Retinal pigment epithelial cell (primary cell): ENCODE data around the gene PTPN4.

Source experiments
- DNase-seq: peaks from one replicate; pipeline ENCODE4 v3.0.0-alpha.2; 2010; ENCODE audit warnings: low read depth
- H3K4me3 ChIP-seq: 2 replicates; pipeline ENCODE4 v1.5.1; 2011; ENCODE audit warnings: mild to moderate bottlenecking, low read length, control low read depth, moderate library complexity
- TF ChIP-seq, protein P1 (sequence below): conservative IDR thresholded peaks from 2 replicates; pipeline ENCODE4 v1.5.1; 2011; ENCODE audit warnings: low read depth, low read length, control low read depth, inconsistent platforms

Gene PTPN4, protein sequence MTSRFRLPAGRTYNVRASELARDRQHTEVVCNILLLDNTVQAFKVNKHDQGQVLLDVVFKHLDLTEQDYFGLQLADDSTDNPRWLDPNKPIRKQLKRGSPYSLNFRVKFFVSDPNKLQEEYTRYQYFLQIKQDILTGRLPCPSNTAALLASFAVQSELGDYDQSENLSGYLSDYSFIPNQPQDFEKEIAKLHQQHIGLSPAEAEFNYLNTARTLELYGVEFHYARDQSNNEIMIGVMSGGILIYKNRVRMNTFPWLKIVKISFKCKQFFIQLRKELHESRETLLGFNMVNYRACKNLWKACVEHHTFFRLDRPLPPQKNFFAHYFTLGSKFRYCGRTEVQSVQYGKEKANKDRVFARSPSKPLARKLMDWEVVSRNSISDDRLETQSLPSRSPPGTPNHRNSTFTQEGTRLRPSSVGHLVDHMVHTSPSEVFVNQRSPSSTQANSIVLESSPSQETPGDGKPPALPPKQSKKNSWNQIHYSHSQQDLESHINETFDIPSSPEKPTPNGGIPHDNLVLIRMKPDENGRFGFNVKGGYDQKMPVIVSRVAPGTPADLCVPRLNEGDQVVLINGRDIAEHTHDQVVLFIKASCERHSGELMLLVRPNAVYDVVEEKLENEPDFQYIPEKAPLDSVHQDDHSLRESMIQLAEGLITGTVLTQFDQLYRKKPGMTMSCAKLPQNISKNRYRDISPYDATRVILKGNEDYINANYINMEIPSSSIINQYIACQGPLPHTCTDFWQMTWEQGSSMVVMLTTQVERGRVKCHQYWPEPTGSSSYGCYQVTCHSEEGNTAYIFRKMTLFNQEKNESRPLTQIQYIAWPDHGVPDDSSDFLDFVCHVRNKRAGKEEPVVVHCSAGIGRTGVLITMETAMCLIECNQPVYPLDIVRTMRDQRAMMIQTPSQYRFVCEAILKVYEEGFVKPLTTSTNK

DNA sequence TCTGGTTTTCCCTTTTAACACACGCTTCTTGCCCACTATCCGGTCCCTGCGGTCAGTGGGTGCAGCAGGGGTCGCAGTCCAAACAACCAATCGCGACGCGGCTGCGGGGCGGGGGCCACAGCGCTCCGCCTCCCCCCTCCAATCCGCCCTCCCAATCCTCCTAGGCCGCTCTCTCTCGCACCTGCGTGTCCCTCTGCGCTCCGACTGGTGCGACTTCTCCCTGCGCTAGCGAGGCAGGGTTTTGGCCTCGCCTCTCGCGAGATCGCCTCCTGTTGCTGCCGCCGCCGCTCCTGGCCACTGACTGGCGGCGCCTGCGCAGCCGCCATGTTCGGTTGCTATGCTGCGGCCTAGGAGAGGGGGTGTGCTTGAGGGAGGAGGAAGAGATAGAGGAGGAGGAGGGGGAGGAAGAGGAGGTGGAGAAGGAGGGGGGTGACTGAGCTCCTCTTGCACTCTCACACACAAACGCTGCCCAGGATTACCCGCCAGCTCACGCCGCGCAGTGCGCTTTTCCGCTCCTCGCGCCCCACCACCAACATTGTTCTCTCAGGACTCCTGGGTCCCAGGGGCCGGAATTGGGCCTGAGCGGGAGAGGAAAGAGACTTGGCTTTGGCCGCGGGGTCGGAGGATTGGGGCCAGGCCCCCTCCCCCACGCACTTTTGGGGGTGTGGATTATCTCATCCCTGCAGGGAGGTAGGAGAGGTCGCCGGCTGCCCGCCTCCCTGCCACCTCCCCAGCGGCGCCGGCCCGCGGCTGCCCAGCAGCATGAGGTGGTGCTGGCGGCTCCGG lies at the start of gene PTPN4:
Gene PTPN4, plus strand, starts transcription at position 472 of the 786 bp plus-strand sequence. CDS start 49,932 bp downstream, outside the sequence.
- TF ChIP-seq, protein P1, sequence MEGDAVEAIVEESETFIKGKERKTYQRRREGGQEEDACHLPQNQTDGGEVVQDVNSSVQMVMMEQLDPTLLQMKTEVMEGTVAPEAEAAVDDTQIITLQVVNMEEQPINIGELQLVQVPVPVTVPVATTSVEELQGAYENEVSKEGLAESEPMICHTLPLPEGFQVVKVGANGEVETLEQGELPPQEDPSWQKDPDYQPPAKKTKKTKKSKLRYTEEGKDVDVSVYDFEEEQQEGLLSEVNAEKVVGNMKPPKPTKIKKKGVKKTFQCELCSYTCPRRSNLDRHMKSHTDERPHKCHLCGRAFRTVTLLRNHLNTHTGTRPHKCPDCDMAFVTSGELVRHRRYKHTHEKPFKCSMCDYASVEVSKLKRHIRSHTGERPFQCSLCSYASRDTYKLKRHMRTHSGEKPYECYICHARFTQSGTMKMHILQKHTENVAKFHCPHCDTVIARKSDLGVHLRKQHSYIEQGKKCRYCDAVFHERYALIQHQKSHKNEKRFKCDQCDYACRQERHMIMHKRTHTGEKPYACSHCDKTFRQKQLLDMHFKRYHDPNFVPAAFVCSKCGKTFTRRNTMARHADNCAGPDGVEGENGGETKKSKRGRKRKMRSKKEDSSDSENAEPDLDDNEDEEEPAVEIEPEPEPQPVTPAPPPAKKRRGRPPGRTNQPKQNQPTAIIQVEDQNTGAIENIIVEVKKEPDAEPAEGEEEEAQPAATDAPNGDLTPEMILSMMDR = no peak
- peak within 1 kb of the TSS; percentile 92 for H3K4me3 ChIP-seq
- peak; percentile 96 for DNase-seq

DNA sequence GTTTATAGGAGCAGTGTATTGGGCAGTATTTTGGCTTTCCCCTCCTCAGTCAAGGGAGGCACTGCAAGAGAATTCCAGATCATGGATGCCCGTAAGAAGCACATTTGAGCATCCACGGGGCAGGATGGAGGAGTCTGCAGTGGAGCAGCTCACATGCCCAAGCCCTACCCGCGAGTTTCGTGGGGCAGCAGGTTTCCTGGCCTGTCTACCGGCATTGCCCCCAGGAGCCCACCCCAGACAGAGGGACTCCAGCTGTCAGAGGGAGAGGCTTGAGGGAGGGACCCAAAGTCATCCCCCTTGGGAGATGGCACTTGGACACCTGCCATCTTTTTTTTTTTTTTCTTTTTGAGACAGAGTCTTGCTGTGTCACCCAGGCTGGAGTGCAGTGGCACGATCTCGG lies 49.4 kb upstream of the PTPN4 start:
- DNase-seq = no peak
- TF ChIP-seq, protein P1 = no peak
- H3K4me3 ChIP-seq = no peak overlapping the region

DNA sequence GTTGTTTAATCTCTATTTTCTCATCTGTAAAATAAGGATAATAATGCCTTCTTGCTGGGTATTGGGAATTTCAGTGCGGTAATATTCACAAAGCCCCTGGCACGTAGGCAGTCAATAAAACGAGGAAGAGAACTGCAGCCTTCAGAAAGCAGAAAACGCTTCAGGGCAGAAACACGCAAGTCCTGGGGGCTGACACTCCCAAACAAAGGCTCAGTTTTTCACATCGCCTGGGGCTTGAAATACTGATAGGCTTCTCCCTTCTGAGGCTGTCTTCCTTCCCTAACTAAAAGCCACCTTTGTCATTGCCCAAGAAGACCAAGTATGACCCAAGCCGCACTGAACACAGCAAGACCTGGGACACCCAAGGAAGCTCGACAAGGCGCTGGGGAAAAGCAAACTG lies 48.4 kb upstream of the PTPN4 start:
- TF ChIP-seq, protein P1 = no peak
- DNase-seq = no peak
- no peak overlapping the region for H3K4me3 ChIP-seq

DNA sequence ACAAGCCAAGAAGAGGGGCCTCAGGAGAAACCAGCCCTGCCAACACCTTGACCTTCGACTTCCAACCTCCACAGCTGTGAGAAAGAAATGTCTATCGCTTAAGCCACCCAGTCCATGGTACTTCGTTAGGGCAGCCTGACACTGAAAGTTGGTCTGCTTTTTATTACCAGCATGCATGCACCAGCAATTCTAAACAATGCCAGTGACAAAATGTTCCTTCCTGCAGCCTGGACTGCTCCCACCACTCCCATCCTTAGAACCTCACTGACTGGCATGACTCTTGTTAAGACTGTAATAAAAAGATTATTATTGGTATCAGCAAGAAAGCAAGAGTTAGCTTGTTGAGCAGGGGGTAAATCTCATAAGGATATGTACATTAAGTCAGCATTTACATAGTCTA lies 47.2 kb upstream of the PTPN4 start:
- no peak for DNase-seq
- H3K4me3 ChIP-seq = no peak overlapping the region
- TF ChIP-seq, protein P1 = no peak

DNA sequence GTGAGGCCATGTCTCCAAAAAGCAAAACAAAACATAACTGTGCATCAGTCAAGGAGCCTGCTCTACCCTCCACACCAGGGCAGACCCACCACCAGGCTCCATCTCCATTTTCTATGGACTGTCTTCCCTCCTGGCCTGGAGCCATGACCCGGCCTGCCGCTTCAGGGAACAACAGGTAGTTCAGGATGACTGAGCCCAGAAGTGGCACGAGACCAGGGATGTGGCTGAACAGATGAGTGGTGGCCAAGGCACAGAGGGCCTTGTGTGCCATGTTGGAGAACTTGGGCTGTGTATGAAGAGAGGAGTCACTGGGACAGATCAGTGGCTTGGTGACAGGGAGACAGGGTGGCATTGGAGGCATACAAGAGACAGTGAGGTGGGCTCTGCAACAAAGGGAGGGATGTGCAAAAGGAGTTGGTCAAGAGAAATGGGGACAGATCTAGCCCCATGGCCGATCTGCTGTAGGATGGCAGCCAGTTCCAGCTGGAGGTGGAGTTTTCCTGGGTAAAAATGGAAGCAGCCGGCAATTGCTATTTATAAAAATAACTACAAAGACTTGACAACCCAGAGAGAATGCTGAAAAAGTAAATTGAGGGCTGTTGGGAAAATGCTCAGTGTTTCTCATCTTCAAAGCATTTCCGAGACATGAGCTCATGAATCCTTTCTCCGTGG lies 45.8 kb upstream of the PTPN4 start:
- TF ChIP-seq, protein P1 = no peak
- DNase-seq = no peak
- H3K4me3 ChIP-seq = no peak overlapping the region

DNA sequence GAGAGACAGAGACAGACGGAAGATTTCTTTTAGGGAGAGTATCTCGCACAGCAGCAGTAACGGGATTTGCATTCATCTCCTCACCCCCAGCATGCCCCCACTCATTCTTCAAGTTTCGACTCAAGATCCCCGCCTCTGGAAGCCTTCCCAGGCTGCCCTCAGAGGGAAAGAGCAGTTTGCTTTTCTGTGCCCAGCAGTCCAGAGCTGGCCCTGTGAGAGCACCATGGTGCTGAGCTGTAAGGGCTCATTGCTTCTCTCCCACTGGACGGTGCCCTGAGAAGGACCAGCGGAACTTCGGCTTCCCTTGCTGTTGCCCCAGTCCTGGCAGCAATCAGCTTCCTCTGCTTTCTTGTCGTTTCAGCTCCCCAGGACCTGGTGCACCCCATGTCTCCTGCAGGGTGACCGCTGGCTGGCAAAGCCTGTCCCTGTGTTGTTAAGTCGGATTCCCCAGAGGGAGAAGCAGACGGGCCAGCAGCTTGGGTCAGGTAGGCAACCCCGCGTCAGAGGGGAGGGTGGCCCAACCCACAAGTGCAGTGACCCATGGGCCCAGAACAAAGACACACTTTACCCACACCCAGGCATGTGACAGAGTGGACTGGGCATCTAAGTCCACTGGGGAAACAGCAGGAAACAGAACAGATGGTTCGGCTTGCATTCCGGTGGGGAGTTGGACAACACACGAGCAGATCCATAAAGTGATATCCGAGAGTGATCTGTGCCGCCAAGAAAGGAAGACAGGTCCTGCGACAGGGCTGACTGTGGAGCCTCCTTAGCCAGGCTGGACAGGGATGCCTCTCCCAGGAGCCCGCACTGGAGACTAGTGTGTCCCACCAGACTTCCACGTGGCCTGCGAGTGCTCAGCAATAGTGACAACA lies 44.1 kb upstream of the PTPN4 start:
- no peak for DNase-seq
- H3K4me3 ChIP-seq = no peak overlapping the region
- TF ChIP-seq, protein P1 = no peak
